Right lobe of liver (tissue), 6 donors: ENCODE data around the gene PRDM1. TPM values are rescaled to one million over a fixed set of nuclear protein-coding genes. Genes with fewer than 3 reads are reported as not detected.

Experiments used
- ATAC-seq, 4 donors: fragments of 200-7000 bp; cut with Tn5 transposase; one replicate each; pipeline ENCODE4 v1.9.1; 2020; ENCODE audit warnings: mild to moderate bottlenecking in 4 of 4, moderate library complexity in 4 of 4
- DNase-seq, 3 donors: peaks; one replicate each; pipeline ENCODE4 v3.0.0-alpha.2; 2020
- H3K27ac ChIP-seq, 3 donors: fragments of 200-600 bp; one replicate each; pipeline ENCODE4 v1.8.0; 2022
- H3K27me3 ChIP-seq, 2 donors: fragments of 200-600 bp; one replicate each; pipeline ENCODE4 v1.8.0; 2022
- H3K36me3 ChIP-seq, 4 donors: fragments of 200-600 bp; sonication (generic) in 1 of 4; one replicate each; pipeline versions ENCODE4 v1.5.1 to v1.8.0; 2017 to 2022; ENCODE audit warnings: control low read depth in 1 of 4
- H3K4me1 ChIP-seq, 4 donors: fragments of 200-600 bp; sonication (generic) in 1 of 4; one replicate each; pipeline versions ENCODE4 v1.5.1 to v1.8.0; 2017 to 2022; ENCODE audit warnings: control low read depth in 1 of 4
- H3K4me3 ChIP-seq, 3 donors: fragments of 200-600 bp; one replicate each; pipeline ENCODE4 v1.8.0; 2022
- H3K9me3 ChIP-seq, 4 donors: fragments of 200-600 bp; sonication (generic) in 1 of 4; one replicate each; pipeline versions ENCODE4 v1.5.1 to v1.8.0; 2017 to 2022; ENCODE audit warnings: control low read depth in 1 of 4
- POLR2A ChIP-seq: fragments of 450-650 bp; IDR thresholded peaks from one replicate; pipeline ENCODE4 v1.6.1; 2017; ENCODE audit warnings: antibody characterized with exemption, mild to moderate bottlenecking
- WGBS: methylation state at CpG from one replicate; pipeline ENCODE4 v1.1.6; 2018; ENCODE audit warnings: low coverage, low lambda C conversion rate; ENCODE audit not compliant: insufficient coverage; ENCODE audit errors: missing lambda C conversion rate; 5-methylcytosine and 5-hydroxymethylcytosine counted together
- intact Hi-C, 2 donors: fragments of 100-400 bp; cut with DNase I; formaldehyde crosslinking; loops; one replicate each; pipeline versions ENCODE4 v1.11.2 to v1.14.1; 2022
- total RNA-seq, 6 experiments: library from RNA; depleted of rRNA in 2 of 6; stranded (reverse); fragments of >200 nt in 2 of 6; fragmentation: NEBNext Ultra II Directional in 3 of 6; extraction: Animal tissue kit (Norgen Biotek cat#: 25700) in 3 of 6; gene quantifications; one replicate each; pipeline versions ENCODE4 v1.1.0 to v1.2.4, GENCODE V29; 2016 to 2023
- TF ChIP-seq, protein P1 (sequence below), 4 donors: fragments of 200-600 bp in 3 of 4; fragments of 450-650 bp in 1 of 4; IDR thresholded peaks; one replicate each; pipeline versions ENCODE4 v1.5.1 to v1.8.0; 2016 to 2022; ENCODE audit warnings: antibody characterized with exemption in 4 of 4, mild to moderate bottlenecking in 2 of 4
- donor health status: DM: no; HTN: yes; CAD: no.
- donor health status: DM: no; HTN: no; CAD: no.
- donor health status: DM: no; HTN: no; CAD: no.
- donor health status: DM: no; HTN: yes; CAD: no.
- donor health status: DM: no; HTN: yes; CAD: no.

PRDM1 gene
- total RNA-seq, 6 experiments from 2014 or later, result 0.86 to 2.8 (median 1.3) TPM

DNA sequence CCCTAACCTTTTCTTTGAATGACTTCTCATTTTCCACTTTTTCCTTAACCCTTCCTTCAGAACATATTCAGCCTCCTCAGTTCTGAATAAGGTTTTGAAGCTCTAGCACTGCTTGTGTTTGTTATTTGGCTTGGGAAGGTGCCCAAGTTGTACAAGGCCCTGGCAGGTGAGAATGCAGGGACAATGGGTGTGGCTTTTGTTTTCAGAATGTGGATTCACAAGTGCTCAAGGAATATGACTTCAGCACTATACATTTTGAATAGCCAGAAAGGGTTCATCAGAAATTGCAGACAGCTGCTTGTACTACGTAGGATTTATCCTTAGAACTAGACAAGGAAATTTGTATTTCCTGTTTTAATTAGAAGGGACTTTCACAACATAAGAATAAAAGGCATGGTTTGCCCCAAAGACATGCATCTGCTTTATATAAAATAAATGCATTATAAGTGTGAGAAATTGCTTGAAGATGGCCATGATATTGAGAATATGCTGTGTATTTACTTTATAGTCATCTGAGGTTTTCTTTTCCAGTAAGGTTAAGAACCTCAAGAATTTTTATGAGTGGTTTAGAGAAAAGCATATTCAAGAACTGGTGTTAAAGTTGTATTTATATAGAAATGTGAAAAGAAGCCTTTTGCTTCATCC lies 29.3 kb upstream of the PRDM1 start:
- intact Hi-C loops, result no loop called here
- Histone ChIP-seq H3K4me3 (no peak overlapping the region), H3K4me1 (no peaks in the 10 kb centered on the region), H3K27ac (no peak overlapping the region), H3K27me3 (peaks cover 0 to 12% of the 10 kb centered on the region in 2 donors), H3K9me3 (no peaks in the 10 kb centered on the region), H3K36me3 (no peaks in the 10 kb centered on the region)
- TF ChIP-seq POLR2A, result no peak
- TF ChIP-seq, protein P1, sequence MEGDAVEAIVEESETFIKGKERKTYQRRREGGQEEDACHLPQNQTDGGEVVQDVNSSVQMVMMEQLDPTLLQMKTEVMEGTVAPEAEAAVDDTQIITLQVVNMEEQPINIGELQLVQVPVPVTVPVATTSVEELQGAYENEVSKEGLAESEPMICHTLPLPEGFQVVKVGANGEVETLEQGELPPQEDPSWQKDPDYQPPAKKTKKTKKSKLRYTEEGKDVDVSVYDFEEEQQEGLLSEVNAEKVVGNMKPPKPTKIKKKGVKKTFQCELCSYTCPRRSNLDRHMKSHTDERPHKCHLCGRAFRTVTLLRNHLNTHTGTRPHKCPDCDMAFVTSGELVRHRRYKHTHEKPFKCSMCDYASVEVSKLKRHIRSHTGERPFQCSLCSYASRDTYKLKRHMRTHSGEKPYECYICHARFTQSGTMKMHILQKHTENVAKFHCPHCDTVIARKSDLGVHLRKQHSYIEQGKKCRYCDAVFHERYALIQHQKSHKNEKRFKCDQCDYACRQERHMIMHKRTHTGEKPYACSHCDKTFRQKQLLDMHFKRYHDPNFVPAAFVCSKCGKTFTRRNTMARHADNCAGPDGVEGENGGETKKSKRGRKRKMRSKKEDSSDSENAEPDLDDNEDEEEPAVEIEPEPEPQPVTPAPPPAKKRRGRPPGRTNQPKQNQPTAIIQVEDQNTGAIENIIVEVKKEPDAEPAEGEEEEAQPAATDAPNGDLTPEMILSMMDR (IDR thresholded peaks at IDR 0.05), result no peak
- ATAC-seq, result no peak
- no peak for DNase-seq
- 60% methylated on average over 1 of the region's 1 CpG for WGBS

DNA sequence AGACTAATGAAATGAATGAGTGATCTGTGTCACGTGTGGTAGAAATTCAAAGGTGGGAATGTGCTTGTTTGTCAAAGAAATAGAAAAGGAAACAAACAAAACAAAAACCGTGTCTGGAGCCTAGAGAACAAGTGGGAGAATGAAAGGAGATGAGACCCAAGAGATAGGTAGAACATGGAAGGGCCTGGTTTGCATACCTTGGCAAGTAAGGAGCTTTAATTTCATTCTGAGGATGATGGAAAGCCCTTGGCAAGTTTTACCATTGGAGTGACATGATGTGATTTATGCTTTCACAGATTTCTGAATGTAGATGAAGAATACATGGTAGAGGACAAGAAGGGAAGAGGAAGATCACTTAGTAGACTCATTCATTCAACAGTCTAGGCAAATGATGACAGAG lies 26.8 kb upstream of the PRDM1 start:
- intact Hi-C loops, result no loop called here
- no peak overlapping the region for H3K4me3 ChIP-seq
- H3K4me1 ChIP-seq, result no peaks in the 10 kb centered on the region
- 27% methylated on average over 2 of the region's 2 CpGs for WGBS
- H3K9me3 ChIP-seq, result no peaks in the 10 kb centered on the region
- DNase-seq (no peak), ATAC-seq (no peak)
- H3K36me3 ChIP-seq, result no peaks in the 10 kb centered on the region
- H3K27ac ChIP-seq, result no peak overlapping the region
- peaks cover 0 to 7% of the 10 kb centered on the region in 2 donors for H3K27me3 ChIP-seq
- no peak for TF ChIP-seq POLR2A
- TF ChIP-seq, protein P1 (IDR thresholded peaks at IDR 0.05), result no peak

DNA sequence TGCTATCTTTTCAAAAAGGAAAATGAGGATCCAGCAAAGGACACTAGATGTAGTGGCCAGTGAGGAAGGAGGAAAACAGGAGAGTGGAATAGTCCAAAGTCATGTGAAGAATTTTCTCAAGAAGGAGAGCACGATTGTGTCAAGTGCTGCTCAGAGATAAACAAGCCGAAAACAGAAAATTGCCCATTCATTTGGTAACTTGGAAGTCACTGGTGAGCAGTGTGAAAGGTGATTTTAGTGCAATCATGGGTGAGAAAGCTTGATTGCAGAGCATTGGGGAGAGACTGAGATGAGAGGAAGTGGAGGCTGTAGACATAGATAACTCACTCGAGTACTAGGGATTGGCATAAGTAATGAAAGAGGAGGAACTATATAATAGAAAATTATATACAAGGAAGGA lies 26.0 kb upstream of the PRDM1 start:
- intact Hi-C loops, result no loop called here
- no peak for TF ChIP-seq POLR2A
- TF ChIP-seq, protein P1 (IDR thresholded peaks at IDR 0.05), result no peak
- Histone ChIP-seq H3K27me3 (peaks cover 0 to 7% of the 10 kb centered on the region in 2 donors), H3K36me3 (no peaks in the 10 kb centered on the region), H3K9me3 (no peaks in the 10 kb centered on the region), H3K4me3 (no peak overlapping the region), H3K4me1 (no peaks in the 10 kb centered on the region), H3K27ac (no peak overlapping the region)
- ATAC-seq (no peak), DNase-seq (no peak)
- WGBS, result 45% methylated on average over 3 of the region's 3 CpGs

DNA sequence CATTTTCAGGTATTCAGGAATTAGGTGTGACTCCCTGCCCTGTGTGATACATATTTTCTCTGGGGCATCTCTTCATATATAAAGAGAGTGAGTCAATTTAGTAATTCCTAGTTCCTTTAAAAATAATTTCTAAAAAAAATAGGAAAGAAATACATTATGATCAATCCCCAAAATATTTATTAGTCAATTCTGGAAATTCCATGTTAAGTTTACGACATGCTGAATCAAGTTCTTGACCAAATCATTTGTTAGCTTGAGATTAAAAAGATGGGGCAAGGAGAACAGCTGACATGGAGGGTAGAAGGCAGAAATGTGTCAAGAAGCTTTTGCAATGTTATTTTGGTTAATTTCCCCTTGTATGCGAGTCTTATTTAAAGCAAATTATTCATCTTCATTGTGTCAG lies 22.7 kb upstream of the PRDM1 start:
- intact Hi-C loops, result no loop called here
- DNase-seq (no peak), ATAC-seq (no peak)
- H3K27ac ChIP-seq, result no peak overlapping the region
- H3K27me3 ChIP-seq, result peaks cover 0 to 5% of the 10 kb centered on the region in 2 donors
- WGBS, result 73% methylated on average over 2 of the region's 2 CpGs
- no peaks in the 10 kb centered on the region for H3K4me1 ChIP-seq
- TF ChIP-seq, protein P1 (IDR thresholded peaks at IDR 0.05), result no peak
- TF ChIP-seq POLR2A, result no peak
- H3K9me3 ChIP-seq, result no peaks in the 10 kb centered on the region
- H3K36me3 ChIP-seq, result no peaks in the 10 kb centered on the region
- no peak overlapping the region for H3K4me3 ChIP-seq
